CD4-positive, alpha-beta T cell treated with Interleukin-1 beta for 1 hour (primary cell): ENCODE results near the gene RARA.

Source experiments
- DNase-seq, 2 donors: peaks; one replicate each; pipeline ENCODE4 v3.0.0-alpha.2; 2020 to 2022

RARA gene

GRCh38 chr17:40346765-40347158 lies 37.8 kb downstream of the RARA start:
- no peak for DNase-seq

DNA sequence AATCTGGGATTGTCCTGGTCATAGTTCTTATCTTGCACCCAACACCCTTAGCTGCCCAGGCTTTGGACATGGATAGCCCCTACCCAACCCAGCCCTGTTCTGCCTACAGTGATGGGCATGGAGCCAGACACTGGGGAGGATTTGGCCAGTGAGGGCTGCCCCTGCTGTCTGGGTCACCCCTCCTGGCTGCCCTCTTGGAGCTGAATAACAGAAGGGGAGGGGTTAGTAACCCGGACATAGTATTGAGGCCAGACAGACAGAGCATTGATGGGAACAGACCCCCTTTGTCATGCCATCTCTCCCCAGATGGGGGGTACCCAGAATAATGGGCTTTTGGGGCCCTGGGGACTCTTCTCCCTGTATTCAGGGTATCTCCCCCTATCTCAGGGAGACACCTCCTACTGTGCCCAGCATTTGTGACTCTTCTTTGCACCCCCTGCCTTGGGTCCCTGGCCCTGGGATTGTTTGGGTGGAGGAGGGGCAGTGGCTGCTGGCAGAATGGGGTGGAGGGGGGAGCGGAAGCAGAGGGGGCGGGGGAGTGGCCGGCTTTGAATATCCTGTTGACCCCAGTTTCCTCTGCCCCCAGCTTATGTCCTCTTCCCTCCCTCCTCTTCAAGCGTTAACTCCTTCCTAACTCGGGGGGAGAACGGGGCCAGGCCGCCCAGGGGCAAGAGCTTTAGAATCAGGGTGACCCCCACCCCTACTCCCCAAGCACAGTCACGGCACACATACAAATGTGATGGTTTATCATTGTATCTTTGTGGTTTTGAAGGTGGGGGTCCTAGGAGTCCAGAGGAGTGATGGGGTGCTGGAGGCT lies 38.5 kb downstream of the RARA start:
- DNase-seq, result no peak

GRCh38 chr17:40348136-40348504 lies 39.1 kb downstream of the RARA start:
- DNase-seq, result no peak

GRCh38 chr17:40348562-40349476 lies 39.8 kb downstream of the RARA start:
- no peak for DNase-seq

GRCh38 chr17:40349477-40349894 lies 40.5 kb downstream of the RARA start:
- DNase-seq, result no peak

- no peak for DNase-seq
These were observed 41.1 kb downstream of the RARA start for GRCh38 chr17:40349895-40350688.

DNA sequence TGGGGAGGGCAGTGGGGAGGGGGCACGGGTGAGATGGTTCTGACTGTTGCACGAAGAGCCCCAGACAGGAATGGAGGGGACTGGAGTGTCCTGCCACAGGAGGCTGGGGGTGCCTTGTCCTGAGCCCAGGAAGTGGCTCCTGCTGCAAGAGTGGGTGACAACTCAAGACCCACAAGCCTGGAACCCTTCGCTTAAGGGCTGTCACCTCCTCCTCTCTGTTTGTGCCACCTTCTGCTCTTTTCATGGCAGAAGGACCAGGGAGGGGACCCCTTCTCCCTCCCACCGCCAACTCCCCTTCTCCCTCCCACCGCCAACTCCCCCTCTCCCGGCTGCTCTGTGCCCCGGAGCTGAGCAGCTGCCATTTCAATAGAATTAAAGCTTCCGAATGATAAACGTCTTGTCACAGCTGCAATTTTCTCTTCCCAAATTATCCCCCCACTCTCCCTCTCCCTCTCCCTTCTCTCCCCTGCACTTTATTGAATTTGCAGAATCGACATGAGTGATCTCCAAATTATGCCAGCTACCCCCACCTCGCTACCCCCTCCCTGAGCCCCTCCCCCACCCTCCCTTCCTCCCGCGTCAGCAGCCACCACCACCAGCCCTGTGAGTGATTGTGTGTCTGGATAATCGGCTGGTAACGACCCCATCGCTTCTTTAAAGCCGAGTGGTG lies 41.8 kb downstream of the RARA start:
- DNase-seq, result no peak

DNA sequence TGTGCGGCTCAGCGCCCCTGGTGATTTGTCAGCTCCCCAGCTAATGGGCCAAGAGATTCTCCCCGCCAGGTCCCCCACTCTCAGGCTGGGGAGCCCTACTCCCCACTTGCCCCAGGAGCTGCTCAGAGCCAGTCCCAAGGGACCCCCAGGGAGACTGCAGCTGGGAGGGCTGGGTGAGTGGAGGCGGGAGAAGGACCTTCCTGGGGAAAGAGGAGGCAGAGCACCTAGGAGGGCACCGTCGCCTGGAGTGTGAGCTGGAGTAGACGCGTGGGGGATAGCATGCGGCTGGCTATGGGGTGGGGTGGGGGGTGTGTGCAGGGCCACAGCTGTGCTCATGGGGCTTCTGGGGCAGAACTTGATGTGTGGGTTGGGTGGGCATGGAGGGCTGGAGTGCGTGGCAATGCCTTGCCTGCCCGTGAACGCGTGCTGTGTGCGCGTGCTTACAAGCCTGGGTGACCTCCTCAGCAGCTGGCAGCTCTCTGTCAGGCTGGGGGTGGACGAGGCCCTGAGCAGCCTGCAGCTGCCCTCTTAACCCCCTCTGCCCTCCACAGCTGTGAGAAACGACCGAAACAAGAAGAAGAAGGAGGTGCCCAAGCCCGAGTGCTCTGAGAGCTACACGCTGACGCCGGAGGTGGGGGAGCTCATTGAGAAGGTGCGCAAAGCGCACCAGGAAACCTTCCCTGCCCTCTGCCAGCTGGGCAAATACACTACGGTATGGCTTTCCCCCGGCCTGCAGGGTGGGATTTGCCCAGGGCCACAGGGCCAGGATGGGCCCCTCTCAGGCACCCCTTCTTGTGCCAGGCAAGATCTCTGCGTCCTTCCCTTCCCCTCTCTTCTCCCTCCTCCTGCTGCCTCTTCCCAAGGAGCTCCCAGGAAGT lies 42.6 kb downstream of the RARA start:
- DNase-seq, result no peak

DNA sequence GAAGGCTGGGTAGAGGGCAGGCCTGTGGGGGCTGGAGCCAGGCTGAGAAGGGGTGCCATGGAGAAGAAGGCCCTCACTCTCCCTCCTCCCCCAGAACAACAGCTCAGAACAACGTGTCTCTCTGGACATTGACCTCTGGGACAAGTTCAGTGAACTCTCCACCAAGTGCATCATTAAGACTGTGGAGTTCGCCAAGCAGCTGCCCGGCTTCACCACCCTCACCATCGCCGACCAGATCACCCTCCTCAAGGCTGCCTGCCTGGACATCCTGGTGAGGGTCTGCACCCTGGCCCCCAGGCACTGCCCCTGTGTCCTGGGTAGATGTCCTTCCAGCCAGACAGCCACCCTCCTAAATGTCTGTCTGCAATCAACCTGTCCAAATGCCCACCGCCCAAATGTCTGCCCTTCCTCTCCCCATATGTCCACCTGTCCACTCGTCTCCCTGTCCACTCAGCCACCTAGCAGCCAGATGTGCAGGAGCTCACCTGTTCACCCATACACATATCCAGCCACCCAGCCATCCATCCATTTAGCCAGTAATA lies 43.3 kb downstream of the RARA start:
- no peak for DNase-seq

DNA sequence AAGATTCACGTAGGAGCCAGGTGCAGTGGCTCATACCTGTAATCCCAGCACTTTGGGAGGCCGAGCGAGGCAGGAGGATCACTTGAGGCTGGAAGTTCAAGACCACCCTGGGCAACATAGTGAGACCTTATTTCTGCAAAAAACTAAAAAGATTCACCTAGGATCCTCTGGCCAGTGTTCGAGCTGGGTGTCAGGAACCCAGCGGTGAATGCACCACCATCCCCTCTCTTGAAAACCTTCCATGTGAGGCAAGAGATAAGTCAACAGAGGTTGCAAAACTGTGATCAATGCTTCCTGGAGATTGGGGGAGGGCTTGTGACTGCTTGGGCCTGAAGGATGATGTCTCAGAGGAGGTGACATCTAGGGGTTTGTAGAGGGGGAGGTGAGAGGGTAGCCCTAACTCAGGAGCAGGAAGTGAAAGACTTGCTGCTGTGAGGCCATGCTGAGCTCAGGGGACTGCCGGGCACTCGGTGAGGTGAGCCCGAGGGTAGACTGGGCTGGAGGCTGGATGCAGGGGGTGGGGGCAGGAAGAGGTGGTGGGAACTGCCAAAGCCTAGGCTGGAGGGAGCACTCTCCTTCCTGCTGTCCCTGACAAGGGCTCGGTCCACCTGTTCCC lies 43.9 kb downstream of the RARA start:
- no peak for DNase-seq

DNA sequence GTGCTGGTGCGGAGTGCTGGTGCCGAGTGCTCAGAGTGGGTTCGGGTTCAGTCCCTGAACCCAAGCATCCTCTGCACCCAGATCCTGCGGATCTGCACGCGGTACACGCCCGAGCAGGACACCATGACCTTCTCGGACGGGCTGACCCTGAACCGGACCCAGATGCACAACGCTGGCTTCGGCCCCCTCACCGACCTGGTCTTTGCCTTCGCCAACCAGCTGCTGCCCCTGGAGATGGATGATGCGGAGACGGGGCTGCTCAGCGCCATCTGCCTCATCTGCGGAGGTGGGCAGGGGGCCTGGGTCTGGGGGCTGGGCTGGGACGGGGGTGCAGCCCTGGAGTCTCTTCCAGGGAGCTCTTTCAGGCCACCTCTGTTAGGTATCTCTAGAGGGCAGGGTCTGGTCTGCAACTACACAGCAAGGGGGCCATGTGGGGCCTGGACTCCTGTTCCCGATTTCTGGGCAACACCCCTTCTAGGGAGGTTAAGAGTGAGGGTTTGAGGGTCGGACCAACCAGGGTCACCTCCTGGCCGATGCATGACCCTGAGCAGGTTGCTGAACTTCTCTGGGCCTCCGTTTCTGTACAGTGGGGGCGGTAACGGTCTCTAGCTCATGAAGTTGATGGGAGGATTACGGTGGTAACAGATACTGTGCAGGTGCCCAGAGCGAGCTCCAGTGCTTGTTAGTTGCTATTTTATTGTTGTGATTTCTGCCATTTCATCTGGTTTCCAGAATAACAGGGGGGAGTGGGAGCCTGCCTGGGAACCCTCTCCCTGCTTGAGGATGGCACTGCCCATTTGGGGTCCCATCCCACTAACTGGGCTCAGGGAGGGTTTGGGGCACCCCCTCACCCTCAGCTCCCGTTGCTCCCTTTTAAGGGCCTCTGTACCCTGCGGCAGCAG lies 45.5 kb downstream of the RARA start:
- DNase-seq, result no peak

DNA sequence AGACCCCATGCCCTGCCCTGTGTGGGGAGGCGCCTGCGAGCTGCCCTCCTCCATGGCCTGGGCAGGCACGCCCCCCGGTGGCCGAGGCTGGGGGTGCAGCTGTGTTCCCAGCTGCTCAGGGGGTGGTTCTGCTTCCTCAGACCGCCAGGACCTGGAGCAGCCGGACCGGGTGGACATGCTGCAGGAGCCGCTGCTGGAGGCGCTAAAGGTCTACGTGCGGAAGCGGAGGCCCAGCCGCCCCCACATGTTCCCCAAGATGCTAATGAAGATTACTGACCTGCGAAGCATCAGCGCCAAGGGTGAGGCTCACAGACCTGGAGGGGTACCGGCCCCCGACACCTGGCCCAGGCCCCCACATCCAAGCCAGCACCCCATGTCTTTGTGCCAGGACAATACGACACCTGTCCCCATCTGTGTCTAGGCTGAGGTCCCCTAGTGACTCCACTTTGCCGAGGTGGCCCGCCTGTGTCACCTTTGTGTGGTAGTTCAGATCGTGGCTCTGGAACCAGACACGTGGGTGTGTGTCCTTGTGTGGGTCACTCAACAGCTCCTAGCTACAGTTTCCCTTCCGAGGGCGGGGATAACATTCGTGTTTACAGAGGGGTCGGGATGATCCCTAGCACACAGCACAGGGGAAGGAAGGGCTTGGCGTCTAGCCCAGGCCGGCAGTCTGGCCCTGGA lies 46.3 kb downstream of the RARA start:
- peak; percentile 77 to 80 for DNase-seq

DNA sequence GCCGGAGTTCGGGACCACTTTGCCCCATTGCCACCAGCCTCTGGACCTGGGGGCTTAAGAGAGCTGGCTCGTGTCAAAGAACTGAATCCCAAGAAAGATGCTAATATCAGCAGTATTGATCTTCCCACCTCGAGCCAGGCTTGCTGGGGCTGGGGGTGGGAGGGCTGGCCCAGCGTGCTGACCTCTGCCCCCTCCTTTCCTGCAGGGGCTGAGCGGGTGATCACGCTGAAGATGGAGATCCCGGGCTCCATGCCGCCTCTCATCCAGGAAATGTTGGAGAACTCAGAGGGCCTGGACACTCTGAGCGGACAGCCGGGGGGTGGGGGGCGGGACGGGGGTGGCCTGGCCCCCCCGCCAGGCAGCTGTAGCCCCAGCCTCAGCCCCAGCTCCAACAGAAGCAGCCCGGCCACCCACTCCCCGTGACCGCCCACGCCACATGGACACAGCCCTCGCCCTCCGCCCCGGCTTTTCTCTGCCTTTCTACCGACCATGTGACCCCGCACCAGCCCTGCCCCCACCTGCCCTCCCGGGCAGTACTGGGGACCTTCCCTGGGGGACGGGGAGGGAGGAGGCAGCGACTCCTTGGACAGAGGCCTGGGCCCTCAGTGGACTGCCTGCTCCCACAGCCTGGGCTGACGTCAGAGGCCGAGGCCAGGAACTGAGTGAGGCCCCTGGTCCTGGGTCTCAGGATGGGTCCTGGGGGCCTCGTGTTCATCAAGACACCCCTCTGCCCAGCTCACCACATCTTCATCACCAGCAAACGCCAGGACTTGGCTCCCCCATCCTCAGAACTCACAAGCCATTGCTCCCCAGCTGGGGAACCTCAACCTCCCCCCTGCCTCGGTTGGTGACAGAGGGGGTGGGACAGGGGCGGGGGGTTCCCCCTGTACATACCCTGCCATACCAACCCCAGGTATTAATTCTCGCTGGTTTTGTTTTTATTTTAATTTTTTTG lies 47.1 kb downstream of the RARA start:
- DNase-seq, result no peak

- no peak for DNase-seq
These were observed 48.3 kb downstream of the RARA start for GRCh38 chr17:40356990-40357881.

GRCh38 chr17:40358323-40359038 lies 49.5 kb downstream of the RARA start:
- peak; percentile 87 to 90 for DNase-seq

GRCh38 chr17:40360091-40360490 lies 51.1 kb downstream of the RARA start:
- DNase-seq, result no peak
